GM23338 (cell line): ENCODE data around the gene CDKN1A. TPM values are rescaled to one million over a fixed set of nuclear protein-coding genes. Genes with fewer than 3 reads are reported as not detected.

ENCODE experiments used
- ATAC-seq: fragments of 200-7000 bp; cut with Tn5 transposase; 3 replicates; pipeline ENCODE4 v1.9.1; 2020
- DNase-seq: peaks from one replicate; pipeline ENCODE4 v3.0.0-alpha.2; 2015; ENCODE audit warnings: low spot score
- H2AFZ ChIP-seq: fragments of 200-600 bp; sonication (generic); 2 replicates; pipeline ENCODE4 v1.8.0; 2016; ENCODE audit warnings: antibody characterized with exemption, mild to moderate bottlenecking, moderate library complexity
- H3F3A ChIP-seq: fragments of 200-600 bp; sonication (generic); replicated peaks from 2 replicates; pipeline ENCODE4 v1.8.0; 2017; ENCODE audit warnings: antibody characterized with exemption, mixed run types, low read depth
- H3K27ac ChIP-seq: fragments of 200-600 bp; sonication (generic); 2 replicates; pipeline ENCODE4 v1.6.1; 2016; ENCODE audit warnings: low read depth
- H3K27me3 ChIP-seq: fragments of 200-600 bp; sonication (generic); 2 replicates; pipeline ENCODE4 v1.8.0; 2016; ENCODE audit warnings: mild to moderate bottlenecking, mixed run types, moderate library complexity; ENCODE audit not compliant: insufficient read depth
- H3K36me3 ChIP-seq: fragments of 200-600 bp; sonication (generic); 2 replicates; pipeline ENCODE4 v1.8.0; 2016; ENCODE audit warnings: mild to moderate bottlenecking; ENCODE audit not compliant: insufficient read depth
- H3K4me1 ChIP-seq: fragments of 200-600 bp; sonication (generic); 2 replicates; pipeline ENCODE4 v1.8.0; 2016; ENCODE audit warnings: mild to moderate bottlenecking, moderate library complexity; ENCODE audit not compliant: insufficient read depth
- H3K4me2 ChIP-seq: fragments of 200-600 bp; sonication (generic); 2 replicates; pipeline ENCODE4 v1.7.1; 2017; ENCODE audit warnings: mixed run types
- H3K4me3 ChIP-seq: fragments of 200-600 bp; sonication (generic); 2 replicates; pipeline ENCODE4 v1.6.1; 2016; ENCODE audit warnings: mixed run types
- H3K79me2 ChIP-seq: fragments of 200-600 bp; sonication (generic); replicated peaks from 2 replicates; pipeline ENCODE4 v1.8.0; 2017; ENCODE audit warnings: mild to moderate bottlenecking; ENCODE audit not compliant: insufficient read depth
- H3K9me2 ChIP-seq: fragments of 200-600 bp; sonication (generic); 2 replicates; pipeline ENCODE4 v1.8.0; 2017; ENCODE audit not compliant: insufficient read depth
- H4K20me1 ChIP-seq: fragments of 200-600 bp; sonication (generic); replicated peaks from 2 replicates; pipeline ENCODE4 v1.8.0; 2017; ENCODE audit warnings: mild to moderate bottlenecking; ENCODE audit not compliant: insufficient read depth
- H3K27ac Mint-ChIP-seq: 2 replicates; pipeline ENCODE4 v1.8.0; 2020; ENCODE audit warnings: inconsistent platforms, mild to moderate bottlenecking, moderate library complexity, mixed read lengths
- H3K27me3 Mint-ChIP-seq: 3 replicates; pipeline ENCODE4 v1.8.0; 2022; ENCODE audit warnings: low read depth, mild to moderate bottlenecking, moderate library complexity, mixed read lengths, inconsistent platforms; ENCODE audit not compliant: insufficient read depth, poor library complexity
- H3K36me3 Mint-ChIP-seq: 3 replicates; pipeline ENCODE4 v1.8.0; 2021; ENCODE audit warnings: low read depth, mild to moderate bottlenecking, inconsistent platforms, moderate library complexity, mixed read lengths
- H3K4me1 Mint-ChIP-seq: 3 replicates; pipeline ENCODE4 v1.8.0; 2020; ENCODE audit warnings: mild to moderate bottlenecking, inconsistent platforms, mixed read lengths
- H3K4me3 Mint-ChIP-seq: 3 replicates; pipeline ENCODE4 v1.8.0; 2021; ENCODE audit warnings: moderate library complexity, mild to moderate bottlenecking, inconsistent platforms, mixed read lengths
- H3K9me3 Mint-ChIP-seq: 3 replicates; pipeline ENCODE4 v1.8.0; 2020; ENCODE audit warnings: moderate library complexity, mild to moderate bottlenecking, inconsistent platforms, mixed read lengths
- CREB1 ChIP-seq: fragments of 250-450 bp; sonication (Bioruptor Pico); IDR thresholded peaks from 2 replicates; pipeline ENCODE4 v1.5.0; 2020; ENCODE audit warnings: low read depth, mild to moderate bottlenecking, moderate library complexity
- CTCF ChIP-seq, 2 experiments: fragments of 200-600 bp in 1 of 2; sonication (generic) in 1 of 2; conservative IDR thresholded peaks; 2 replicates each; pipeline versions ENCODE4 v1.5.1 to v1.6.1; 2016 to 2017; ENCODE audit warnings: antibody characterized with exemption in 2 of 2, low read depth in 2 of 2, mild to moderate bottlenecking in 2 of 2, moderate library complexity in 1 of 2
- EZH2 ChIP-seq: fragments of 200-600 bp; sonication (generic); IDR thresholded peaks from one replicate; pipeline ENCODE4 v1.8.0; 2017; ENCODE audit warnings: antibody characterized with exemption, mild to moderate bottlenecking, low read depth; ENCODE audit not compliant: unreplicated experiment
- JUNB ChIP-seq: IDR thresholded peaks from one replicate; pipeline ENCODE4 v1.6.1; 2016; ENCODE audit warnings: antibody characterized with exemption; ENCODE audit not compliant: unreplicated experiment
- POLR2AphosphoS5 ChIP-seq: IDR thresholded peaks from 2 replicates; pipeline ENCODE4 v1.6.1; 2016; ENCODE audit warnings: antibody characterized with exemption, low read depth
- REST ChIP-seq: IDR thresholded peaks from one replicate; pipeline ENCODE4 v1.6.1; 2018; ENCODE audit warnings: antibody characterized with exemption; ENCODE audit not compliant: unreplicated experiment
- ZNF114 ChIP-seq: fragments of 250-450 bp; sonication (Bioruptor Pico); IDR thresholded peaks from 2 replicates; pipeline ENCODE4 v1.5.0; 2020; ENCODE audit warnings: mild to moderate bottlenecking, moderate library complexity
- polyA plus RNA-seq: library from polyadenylated mRNA; unstranded; fragments of >200 nt; fragmentation: Nextera tagmentation; extraction: Ambion mirVana; gene quantifications from 2 replicates; pipeline ENCODE4 v1.2.1, GENCODE V29; 2016
- total RNA-seq: library from RNA; depleted of rRNA; stranded (reverse); fragments of >200 nt; shearing (Covaris generic); gene quantifications from 2 replicates; pipeline ENCODE4 v1.2.3, GENCODE V29; 2014
- TF ChIP-seq, protein P1 (sequence below): fragments of 250-450 bp; sonication (Bioruptor Pico); IDR thresholded peaks from 2 replicates; pipeline ENCODE4 v1.5.0; 2020; ENCODE audit warnings: mild to moderate bottlenecking, moderate library complexity

The CDKN1A gene
- total and polyA plus RNA-seq, 2 experiments from 2014 or later, result 31.5 to 45.6 TPM

DNA sequence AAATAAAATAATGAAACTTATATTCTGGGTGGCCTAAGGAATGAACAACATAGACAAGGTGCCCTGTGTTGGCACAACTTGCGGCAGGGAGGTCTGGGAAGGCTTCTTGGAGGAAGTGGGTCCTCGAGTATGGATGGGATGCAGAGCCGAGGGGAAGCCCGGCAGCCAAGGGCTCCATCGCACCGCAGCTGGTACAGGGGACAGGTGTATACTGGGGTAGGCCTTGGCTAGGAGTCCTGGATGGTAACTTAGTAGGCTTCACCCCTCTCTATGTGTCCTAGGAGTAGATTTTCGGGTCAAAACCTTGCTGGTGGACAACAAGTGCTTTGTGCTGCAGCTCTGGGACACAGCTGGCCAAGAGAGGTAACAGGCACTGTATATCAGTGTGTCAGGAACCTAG, 47.1 kb downstream of the CDKN1A start (continued):
- TF ChIP-seq REST, result no peak

DNA sequence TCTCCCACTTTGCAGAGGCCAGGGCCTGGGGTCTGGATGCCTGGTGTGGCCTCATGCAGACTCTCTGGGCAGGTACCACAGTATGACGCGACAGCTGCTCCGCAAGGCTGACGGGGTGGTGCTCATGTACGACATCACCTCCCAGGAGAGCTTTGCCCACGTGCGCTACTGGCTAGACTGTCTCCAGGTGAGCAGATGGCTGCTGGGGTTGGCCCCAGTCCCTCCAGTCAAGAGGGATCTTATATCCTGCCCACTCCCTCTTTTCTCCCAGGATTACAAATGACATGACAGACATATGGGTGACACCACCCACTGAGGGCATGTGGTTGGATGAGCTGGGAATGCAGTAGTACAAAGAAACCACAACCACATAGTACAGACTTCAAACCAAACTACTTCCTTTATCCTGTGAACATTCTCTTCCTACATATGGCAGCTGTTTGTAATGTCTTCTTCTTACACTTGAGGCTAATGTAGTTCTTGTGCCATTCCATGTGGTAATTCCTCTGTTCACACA, 49.0 kb downstream of the CDKN1A start:
- Histone ChIP-seq H3K4me1 (peaks cover 6% of the 10 kb centered on the region; the same call in 1 of the 2 replicates), H3K9me2 (0 out of 2 replicates have a peak, but pooled peaks cover 3% of the 10 kb centered on the region), H3K27me3 (no peaks in the 10 kb centered on the region), H3K27ac (no peak overlapping the region), H3K4me2 (no peak overlapping the region), H3K79me2 (no peaks in the 10 kb centered on the region), H3K36me3 (no peaks in the 10 kb centered on the region), H3F3A (no peaks in the 10 kb centered on the region), H2AFZ (no peak overlapping the region), H4K20me1 (no peaks in the 10 kb centered on the region), H3K4me3 (no peak overlapping the region)
- peaks cover 1% of the 10 kb centered on the region for H3K27me3 Mint-ChIP-seq
- H3K9me3 Mint-ChIP-seq, result no peaks in the 10 kb centered on the region
- DNase-seq (no peak), ATAC-seq (no peak)
- no peak overlapping the region for H3K4me3 Mint-ChIP-seq
- H3K27ac Mint-ChIP-seq, result no peak overlapping the region
- no peaks in the 10 kb centered on the region for H3K36me3 Mint-ChIP-seq
- peaks cover 12% of the 10 kb centered on the region for H3K4me1 Mint-ChIP-seq
- TF ChIP-seq CREB1 (CRISPR knock-in tag) (no peak), CTCF (conservative IDR thresholded peaks at IDR 0.05; ENCODE audit: low read depth in 2 of 2) (no peak), EZH2 (no peak), JUNB (no peak), ZNF114 (CRISPR knock-in tag) (no peak), POLR2AphosphoS5 (no peak), REST (no peak)
- TF ChIP-seq, protein P1, sequence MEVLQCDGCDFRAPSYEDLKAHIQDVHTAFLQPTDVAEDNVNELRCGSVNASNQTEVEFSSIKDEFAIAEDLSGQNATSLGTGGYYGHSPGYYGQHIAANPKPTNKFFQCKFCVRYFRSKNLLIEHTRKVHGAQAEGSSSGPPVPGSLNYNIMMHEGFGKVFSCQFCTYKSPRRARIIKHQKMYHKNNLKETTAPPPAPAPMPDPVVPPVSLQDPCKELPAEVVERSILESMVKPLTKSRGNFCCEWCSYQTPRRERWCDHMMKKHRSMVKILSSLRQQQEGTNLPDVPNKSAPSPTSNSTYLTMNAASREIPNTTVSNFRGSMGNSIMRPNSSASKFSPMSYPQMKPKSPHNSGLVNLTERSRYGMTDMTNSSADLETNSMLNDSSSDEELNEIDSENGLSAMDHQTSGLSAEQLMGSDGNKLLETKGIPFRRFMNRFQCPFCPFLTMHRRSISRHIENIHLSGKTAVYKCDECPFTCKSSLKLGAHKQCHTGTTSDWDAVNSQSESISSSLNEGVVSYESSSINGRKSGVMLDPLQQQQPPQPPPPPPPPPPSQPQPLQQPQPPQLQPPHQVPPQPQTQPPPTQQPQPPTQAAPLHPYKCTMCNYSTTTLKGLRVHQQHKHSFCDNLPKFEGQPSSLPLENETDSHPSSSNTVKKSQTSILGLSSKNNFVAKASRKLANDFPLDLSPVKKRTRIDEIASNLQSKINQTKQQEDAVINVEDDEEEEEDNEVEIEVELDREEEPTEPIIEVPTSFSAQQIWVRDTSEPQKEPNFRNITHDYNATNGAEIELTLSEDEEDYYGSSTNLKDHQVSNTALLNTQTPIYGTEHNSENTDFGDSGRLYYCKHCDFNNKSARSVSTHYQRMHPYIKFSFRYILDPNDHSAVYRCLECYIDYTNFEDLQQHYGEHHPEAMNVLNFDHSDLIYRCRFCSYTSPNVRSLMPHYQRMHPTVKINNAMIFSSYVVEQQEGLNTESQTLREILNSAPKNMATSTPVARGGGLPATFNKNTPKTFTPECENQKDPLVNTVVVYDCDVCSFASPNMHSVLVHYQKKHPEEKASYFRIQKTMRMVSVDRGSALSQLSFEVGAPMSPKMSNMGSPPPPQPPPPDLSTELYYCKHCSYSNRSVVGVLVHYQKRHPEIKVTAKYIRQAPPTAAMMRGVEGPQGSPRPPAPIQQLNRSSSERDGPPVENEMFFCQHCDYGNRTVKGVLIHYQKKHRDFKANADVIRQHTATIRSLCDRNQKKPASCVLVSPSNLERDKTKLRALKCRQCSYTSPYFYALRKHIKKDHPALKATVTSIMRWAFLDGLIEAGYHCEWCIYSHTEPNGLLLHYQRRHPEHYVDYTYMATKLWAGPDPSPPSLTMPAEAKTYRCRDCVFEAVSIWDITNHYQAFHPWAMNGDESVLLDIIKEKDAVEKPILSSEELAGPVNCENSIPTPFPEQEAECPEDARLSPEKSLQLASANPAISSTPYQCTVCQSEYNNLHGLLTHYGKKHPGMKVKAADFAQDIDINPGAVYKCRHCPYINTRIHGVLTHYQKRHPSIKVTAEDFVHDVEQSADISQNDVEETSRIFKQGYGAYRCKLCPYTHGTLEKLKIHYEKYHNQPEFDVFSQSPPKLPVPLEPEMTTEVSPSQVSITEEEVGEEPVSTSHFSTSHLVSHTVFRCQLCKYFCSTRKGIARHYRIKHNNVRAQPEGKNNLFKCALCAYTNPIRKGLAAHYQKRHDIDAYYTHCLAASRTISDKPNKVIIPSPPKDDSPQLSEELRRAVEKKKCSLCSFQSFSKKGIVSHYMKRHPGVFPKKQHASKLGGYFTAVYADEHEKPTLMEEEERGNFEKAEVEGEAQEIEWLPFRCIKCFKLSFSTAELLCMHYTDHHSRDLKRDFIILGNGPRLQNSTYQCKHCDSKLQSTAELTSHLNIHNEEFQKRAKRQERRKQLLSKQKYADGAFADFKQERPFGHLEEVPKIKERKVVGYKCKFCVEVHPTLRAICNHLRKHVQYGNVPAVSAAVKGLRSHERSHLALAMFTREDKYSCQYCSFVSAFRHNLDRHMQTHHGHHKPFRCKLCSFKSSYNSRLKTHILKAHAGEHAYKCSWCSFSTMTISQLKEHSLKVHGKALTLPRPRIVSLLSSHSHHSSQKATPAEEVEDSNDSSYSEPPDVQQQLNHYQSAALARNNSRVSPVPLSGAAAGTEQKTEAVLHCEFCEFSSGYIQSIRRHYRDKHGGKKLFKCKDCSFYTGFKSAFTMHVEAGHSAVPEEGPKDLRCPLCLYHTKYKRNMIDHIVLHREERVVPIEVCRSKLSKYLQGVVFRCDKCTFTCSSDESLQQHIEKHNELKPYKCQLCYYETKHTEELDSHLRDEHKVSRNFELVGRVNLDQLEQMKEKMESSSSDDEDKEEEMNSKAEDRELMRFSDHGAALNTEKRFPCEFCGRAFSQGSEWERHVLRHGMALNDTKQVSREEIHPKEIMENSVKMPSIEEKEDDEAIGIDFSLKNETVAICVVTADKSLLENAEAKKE (CRISPR knock-in tag), result no peak
